Endothelial cell of umbilical vein (primary cell): ENCODE measurements around the gene GCLC.

Experiments used
- CTCF ChIP-seq, 2 donors: IDR thresholded peaks; 1 replicate in 1 of 2; 2 replicates in 1 of 2; pipeline ENCODE4 v1.5.1; 2011; ENCODE audit warnings: low read length in 2 of 2, mild to moderate bottlenecking in 2 of 2, moderate library complexity in 2 of 2, control low read depth in 1 of 2, inconsistent platforms in 1 of 2, low read depth in 1 of 2; ENCODE audit not compliant: insufficient read depth in 1 of 2; ENCODE audit errors: extremely low read depth in 1 of 2
- EZH2 ChIP-seq: IDR thresholded peaks from 2 replicates; pipeline ENCODE4 v1.6.1; 2012; ENCODE audit warnings: borderline replicate concordance, low read depth, mild to moderate bottlenecking, moderate library complexity, low read length, inconsistent platforms; ENCODE audit not compliant: severe bottlenecking
- FOS ChIP-seq: IDR thresholded peaks from 2 replicates; pipeline ENCODE4 v1.6.1; 2011; ENCODE audit warnings: mild to moderate bottlenecking, low read length, moderate library complexity, borderline replicate concordance; ENCODE audit not compliant: insufficient read depth
- GATA2 ChIP-seq: IDR thresholded peaks from 2 replicates; pipeline ENCODE4 v1.7.0; 2011; ENCODE audit warnings: low read depth, mild to moderate bottlenecking, moderate library complexity, mixed read lengths, low read length; ENCODE audit not compliant: insufficient read length, insufficient read depth
- JUN ChIP-seq: IDR thresholded peaks from 2 replicates; pipeline ENCODE4 v1.6.1; 2011; ENCODE audit warnings: borderline replicate concordance, low read depth; ENCODE audit not compliant: insufficient read length, insufficient read depth
- MAX ChIP-seq: IDR thresholded peaks from 2 replicates; pipeline ENCODE4 v1.6.1; 2011; ENCODE audit not compliant: insufficient read depth, insufficient read length
- MYC ChIP-seq: IDR thresholded peaks from one replicate; pipeline ENCODE4 v1.6.1; 2011; ENCODE audit warnings: mild to moderate bottlenecking, low read depth, low read length
- POLR2A ChIP-seq: IDR thresholded peaks from 2 replicates; pipeline ENCODE4 v1.6.1; 2012; ENCODE audit warnings: low read depth, mild to moderate bottlenecking, control low read depth, low read length
- POLR2AphosphoS5 ChIP-seq: IDR thresholded peaks from 2 replicates; pipeline ENCODE4 v1.6.1; 2012; ENCODE audit warnings: low read depth, mild to moderate bottlenecking, control low read depth, low read length, moderate library complexity; ENCODE audit not compliant: insufficient read depth

- no peak for TF ChIP-seq EZH2
- no peak for TF ChIP-seq CTCF (IDR thresholded peaks at IDR 0.05; ENCODE audit: extremely low read depth in 1 of 2, insufficient read depth in 1 of 2, low read depth in 1 of 2, low read length in 2 of 2)
- TF ChIP-seq POLR2A = no peak
- TF ChIP-seq MYC = no peak
- TF ChIP-seq MAX = no peak
- no peak for TF ChIP-seq POLR2AphosphoS5
- TF ChIP-seq FOS = no peak
- no peak for TF ChIP-seq JUN
- TF ChIP-seq GATA2 = no peak
These were observed 15.4 kb downstream of the GCLC start for GRCh38 chr6:53529324-53530036.
